Measurements from ENCODE around the gene ABCC11. TPM values are rescaled to one million over a fixed set of nuclear protein-coding genes. Genes with fewer than 3 reads are reported as not detected.
"Not testable (repeated sequence)": the region's sequence is repeated elsewhere in the genome, so short reads cannot be mapped to it uniquely, and the experiment has no call there.

The ABCC11 gene
- total and polyA plus RNA-seq, 2 experiments from 2014 or later, result 0.23 to 0.76 TPM

DNA sequence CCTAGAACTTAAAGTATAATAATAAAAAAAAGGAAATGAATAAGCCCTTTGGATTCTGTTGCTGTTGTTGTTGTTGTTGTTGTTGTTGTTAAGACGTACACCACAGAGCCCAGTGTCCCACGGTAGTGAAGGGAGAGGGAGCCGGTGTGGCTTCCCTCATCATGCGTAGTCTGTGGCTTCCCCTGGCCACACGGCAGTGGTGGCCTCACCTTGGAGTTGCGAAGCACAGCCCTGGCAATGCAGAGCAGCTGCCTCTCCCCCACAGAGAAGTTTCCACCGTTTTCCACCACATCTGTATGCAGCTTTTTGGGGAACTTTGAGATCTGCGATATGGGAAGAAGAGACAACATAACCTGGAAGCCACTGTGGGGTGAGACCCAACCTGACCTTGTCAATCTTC is 77.4 kb downstream of the ABCC11 start:
- H3K4me1 ChIP-seq (ENCODE audit: insufficient read depth), result no peaks in the 10 kb centered on the region
- 69 to 70% methylated on average over 8 of the region's 8 CpGs for WGBS, 2 experiments (ENCODE audit: low coverage in 1 of 2, low lambda C conversion rate in 2 of 2, missing lambda C conversion rate in 2 of 2)
- in situ Hi-C loops (cut with MboI), result loop anchor here (10.0 kb wide), 2 partner anchors 1035 to 1135 kb away; no protein-coding TSS in a partner anchor

DNA sequence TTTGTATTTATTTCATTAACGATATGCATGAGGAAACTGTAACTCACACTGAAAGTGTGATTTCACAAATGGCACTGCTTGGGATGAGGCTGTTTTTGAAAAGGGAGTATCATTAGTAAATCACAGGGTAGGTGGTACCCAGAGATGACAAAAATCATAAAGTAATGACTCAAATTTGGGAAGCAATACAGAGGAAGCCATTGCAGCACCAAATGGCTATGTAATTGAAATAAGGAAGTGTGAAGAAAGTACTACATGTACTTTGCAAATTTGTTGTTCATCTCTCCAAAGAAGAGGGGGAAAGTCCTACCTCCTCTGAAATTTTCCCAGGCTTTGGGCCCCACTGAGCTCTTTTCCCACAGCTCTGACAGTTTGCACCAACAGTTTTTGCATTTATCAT is 79.3 kb downstream of the ABCC11 start:
- Histone ChIP-seq H3K9me2 (ENCODE audit: insufficient read depth) (no peaks in the 10 kb centered on the region), H3K9ac (no peak overlapping the region), H3K27me3 (replicated peaks; ENCODE audit: insufficient read depth) (no peaks in the 10 kb centered on the region), H4K20me1 (ENCODE audit: insufficient read depth) (no peaks in the 10 kb centered on the region), H3K36me3 (ENCODE audit: low read depth) (no peaks in the 10 kb centered on the region), H2AFZ (no peak overlapping the region), H3K4me3 (no peak overlapping the region), H3K9me3 (ENCODE audit: low read depth) (no peaks in the 10 kb centered on the region), H3K27ac (no peak overlapping the region), H3K79me2 (ENCODE audit: insufficient read depth) (no peaks in the 10 kb centered on the region), H3F3A (ENCODE audit: insufficient read depth) (no peaks in the 10 kb centered on the region), H3K4me1 (ENCODE audit: insufficient read depth) (no peaks in the 10 kb centered on the region), H3K4me2 (ENCODE audit: unreplicated experiment) (no peak overlapping the region)
- WGBS, 2 experiments (ENCODE audit: low coverage in 1 of 2, low lambda C conversion rate in 2 of 2, missing lambda C conversion rate in 2 of 2), result 5 to 8% methylated on average over 1 of the region's 1 CpG
- in situ Hi-C loops (cut with MboI), result loop anchor here (10.0 kb wide), 2 partner anchors 1033 to 1133 kb away; no protein-coding TSS in a partner anchor
- no peak for TF ChIP-seq EZH2phosphoT487 (IDR thresholded peaks at IDR 0.05; ENCODE audit: insufficient read depth, low read depth)
- no peak for TF ChIP-seq EZH2 (IDR thresholded peaks at IDR 0.05; ENCODE audit: insufficient read depth, poor library complexity, severe bottlenecking)
- no peak for DNase-seq

More for the DNA sequence above, 77.4 kb downstream of the ABCC11 start:
- Histone ChIP-seq H3F3A (ENCODE audit: insufficient read depth) (no peaks in the 10 kb centered on the region), H3K9me3 (ENCODE audit: low read depth) (no peaks in the 10 kb centered on the region), H3K27ac (no peak overlapping the region), H4K20me1 (ENCODE audit: insufficient read depth) (no peaks in the 10 kb centered on the region), H3K27me3 (replicated peaks; ENCODE audit: insufficient read depth) (no peaks in the 10 kb centered on the region), H3K79me2 (ENCODE audit: insufficient read depth) (no peaks in the 10 kb centered on the region), H2AFZ (no peak overlapping the region), H3K9ac (no peak overlapping the region), H3K4me2 (ENCODE audit: unreplicated experiment) (no peak overlapping the region), H3K36me3 (ENCODE audit: low read depth) (no peaks in the 10 kb centered on the region), H3K9me2 (ENCODE audit: insufficient read depth) (no peaks in the 10 kb centered on the region), H3K4me3 (no peak overlapping the region)
- TF ChIP-seq EZH2phosphoT487 (IDR thresholded peaks at IDR 0.05; ENCODE audit: insufficient read depth, low read depth), result no peak
- TF ChIP-seq EZH2 (IDR thresholded peaks at IDR 0.05; ENCODE audit: insufficient read depth, poor library complexity, severe bottlenecking), result no peak
- DNase-seq, result no peak

DNA sequence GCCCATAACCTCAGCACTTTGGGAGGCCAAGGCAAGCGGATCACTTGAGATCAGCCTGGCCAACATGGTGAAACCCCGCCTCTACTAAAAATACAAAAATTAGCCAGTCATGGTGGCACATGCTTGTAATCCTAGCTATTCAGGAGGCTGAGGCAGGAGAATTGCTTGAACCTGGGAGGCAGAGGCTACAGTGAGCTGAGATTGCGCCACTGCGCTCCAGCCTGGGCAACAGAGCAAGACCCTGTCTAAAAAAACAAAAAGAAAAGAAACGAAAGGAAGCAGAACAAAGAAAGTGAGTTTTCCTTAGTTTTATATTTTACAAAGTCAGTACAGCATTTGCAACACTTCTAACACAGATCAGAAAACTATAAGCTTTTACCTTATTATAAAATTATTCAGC is 80.7 kb downstream of the ABCC11 start:
- not testable (repeated sequence) for H3K36me3 ChIP-seq (ENCODE audit: low read depth); H3K4me2 ChIP-seq (ENCODE audit: unreplicated experiment); DNase-seq; H3K9me2 ChIP-seq (ENCODE audit: insufficient read depth); H3K4me1 ChIP-seq (ENCODE audit: insufficient read depth); H3K4me3 ChIP-seq; H3K79me2 ChIP-seq (ENCODE audit: insufficient read depth); H3K27ac ChIP-seq; H2AFZ ChIP-seq; H3K27me3 ChIP-seq (replicated peaks; ENCODE audit: insufficient read depth); H3K9ac ChIP-seq; H4K20me1 ChIP-seq (ENCODE audit: insufficient read depth); H3K9me3 ChIP-seq (ENCODE audit: low read depth); H3F3A ChIP-seq (ENCODE audit: insufficient read depth)
- in situ Hi-C loops (cut with MboI), result loop anchor here (10.0 kb wide), 2 partner anchors 1032 to 1132 kb away; no protein-coding TSS in a partner anchor
- 73 to 84% methylated on average over 5 of the region's 5 CpGs for WGBS, 2 experiments (ENCODE audit: low coverage in 1 of 2, low lambda C conversion rate in 2 of 2, missing lambda C conversion rate in 2 of 2)

DNA sequence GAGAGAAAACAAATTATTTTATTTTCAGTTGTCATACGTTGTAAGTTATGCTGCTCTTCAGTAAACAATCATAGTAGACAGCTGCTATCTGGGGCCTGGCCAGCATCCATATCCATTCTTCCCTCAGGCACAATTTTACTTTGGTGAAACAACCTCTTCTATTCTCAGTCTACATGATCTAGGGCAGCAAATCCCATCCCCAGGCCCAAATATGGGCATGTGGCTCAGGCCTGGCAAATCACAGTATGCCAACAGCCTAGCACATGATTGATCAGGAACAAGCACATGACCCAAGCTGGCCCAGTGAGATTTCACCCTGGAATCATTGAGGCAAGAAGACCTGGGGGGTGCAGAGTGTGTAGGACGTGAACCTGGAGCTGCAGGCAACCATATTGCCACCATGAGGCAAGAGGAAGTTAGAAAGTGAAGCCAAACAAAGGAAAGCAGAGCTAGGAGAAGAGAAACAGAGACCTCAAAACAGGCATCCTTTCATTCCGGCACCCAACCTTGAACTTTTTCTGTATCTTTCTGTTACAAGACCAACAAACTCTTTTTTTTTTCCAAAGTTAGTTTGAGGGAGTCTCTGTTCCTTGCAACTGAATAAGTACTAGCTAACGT is 81.3 kb downstream of the ABCC11 start:
- no peaks in the 10 kb centered on the region for H3K36me3 ChIP-seq (ENCODE audit: low read depth)
- in situ Hi-C loops (cut with MboI), result loop anchor here (10.0 kb wide), 2 partner anchors 1031 to 1131 kb away; no protein-coding TSS in a partner anchor
- no peak for TF ChIP-seq EZH2 (IDR thresholded peaks at IDR 0.05; ENCODE audit: insufficient read depth, poor library complexity, severe bottlenecking)
- TF ChIP-seq EZH2phosphoT487 (IDR thresholded peaks at IDR 0.05; ENCODE audit: insufficient read depth, low read depth), result no peak

More for the DNA sequence above, 81.3 kb downstream of the ABCC11 start:
- H4K20me1 ChIP-seq (ENCODE audit: insufficient read depth), result no peaks in the 10 kb centered on the region
- H3K9me2 ChIP-seq (ENCODE audit: insufficient read depth), result no peaks in the 10 kb centered on the region
- no peaks in the 10 kb centered on the region for H3K4me1 ChIP-seq (ENCODE audit: insufficient read depth)
- no peaks in the 10 kb centered on the region for H3K27me3 ChIP-seq (replicated peaks; ENCODE audit: insufficient read depth)
- H3F3A ChIP-seq (ENCODE audit: insufficient read depth), result no peaks in the 10 kb centered on the region
- no peak overlapping the region for H2AFZ ChIP-seq
- no peak for DNase-seq
- H3K9me3 ChIP-seq (ENCODE audit: low read depth), result no peaks in the 10 kb centered on the region
- H3K79me2 ChIP-seq (ENCODE audit: insufficient read depth), result no peaks in the 10 kb centered on the region
- no peak overlapping the region for H3K27ac ChIP-seq
- H3K4me3 ChIP-seq, result no peak overlapping the region
- WGBS, 2 experiments (ENCODE audit: low coverage in 1 of 2, low lambda C conversion rate in 2 of 2, missing lambda C conversion rate in 2 of 2), result 77 to 81% methylated on average over 4 of the region's 4 CpGs
- no peak overlapping the region for H3K9ac ChIP-seq
- no peak overlapping the region for H3K4me2 ChIP-seq (ENCODE audit: unreplicated experiment)
